CD4-positive, alpha-beta T cell treated with Interleukin-1 beta for 1 hour (primary cell): ENCODE measurements around the gene SLC16A13.
A peak's percentile ranks its signal among the peaks of the same experiment; 100 is the strongest.
"Not testable (repeated sequence)": the region's sequence is repeated elsewhere in the genome, so short reads cannot be mapped to it uniquely, and the experiment has no call there.

Experiments used
- DNase-seq, 2 donors: peaks; one replicate each; pipeline ENCODE4 v3.0.0-alpha.2; 2020 to 2022

SLC16A13 gene

DNA sequence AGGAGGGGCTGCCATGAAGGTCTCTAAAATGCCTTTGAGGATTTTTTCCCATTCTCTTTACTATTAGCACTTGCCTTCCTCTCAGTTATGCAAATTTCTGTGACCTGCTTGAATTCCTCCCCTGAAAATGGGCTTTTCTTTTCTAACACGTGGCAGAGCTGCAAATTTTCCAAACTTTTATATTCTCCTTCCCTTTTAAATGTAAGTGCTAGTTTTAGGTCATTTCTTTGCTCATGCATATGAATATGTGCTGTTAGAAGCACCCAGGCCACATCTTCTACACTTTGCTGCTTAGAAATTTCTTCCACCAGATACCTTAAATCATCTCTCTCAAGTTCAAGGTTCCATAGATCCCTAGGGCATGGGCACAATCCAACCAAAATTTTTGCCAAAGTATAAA lies 32.5 kb downstream of the SLC16A13 start:
- no peak for DNase-seq

DNA sequence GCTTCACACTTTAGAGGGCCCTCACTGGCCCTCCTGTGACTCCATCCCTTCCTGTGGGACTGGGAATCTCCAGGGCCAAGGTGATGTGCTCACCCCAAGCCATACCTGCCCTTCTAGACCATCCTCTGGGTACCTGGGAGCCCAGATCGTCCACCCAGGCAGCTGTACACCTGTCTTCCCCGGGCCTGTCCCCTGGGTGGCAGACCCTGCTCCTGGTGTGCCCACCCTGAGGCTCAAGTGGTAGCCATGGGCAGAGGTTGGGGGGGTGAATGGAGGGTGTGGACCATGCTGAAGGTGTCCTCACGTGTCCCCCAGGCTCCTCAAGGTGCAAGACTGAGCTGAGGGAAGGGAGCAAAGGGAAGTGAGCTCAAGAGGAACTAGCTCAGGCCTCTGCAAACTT lies 34.9 kb downstream of the SLC16A13 start:
- DNase-seq = no peak

- no peak for DNase-seq
Measured at GRCh38 chr17:7072406-7072805, 36.6 kb downstream of the SLC16A13 start.

DNA sequence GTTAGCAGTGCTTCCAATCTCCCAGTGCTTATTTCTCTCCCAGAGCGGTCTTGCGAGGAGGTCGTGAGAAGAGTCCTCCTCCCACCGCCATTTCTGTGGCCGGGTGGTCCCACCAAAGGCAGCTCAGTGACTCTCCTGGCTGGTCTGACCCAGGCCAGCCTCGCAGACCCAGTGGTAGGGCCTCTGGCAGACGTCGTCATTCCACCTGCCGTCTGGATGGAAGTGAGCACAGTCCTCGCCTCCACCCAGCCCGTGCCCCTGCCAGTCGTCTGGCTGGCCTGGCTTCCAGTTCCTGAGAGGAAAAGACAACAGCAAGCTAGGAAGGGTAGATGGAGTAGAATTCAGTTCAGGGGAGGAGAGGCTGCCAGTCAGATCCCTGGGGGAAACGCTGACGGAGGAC lies 39.1 kb downstream of the SLC16A13 start:
- no peak for DNase-seq

DNA sequence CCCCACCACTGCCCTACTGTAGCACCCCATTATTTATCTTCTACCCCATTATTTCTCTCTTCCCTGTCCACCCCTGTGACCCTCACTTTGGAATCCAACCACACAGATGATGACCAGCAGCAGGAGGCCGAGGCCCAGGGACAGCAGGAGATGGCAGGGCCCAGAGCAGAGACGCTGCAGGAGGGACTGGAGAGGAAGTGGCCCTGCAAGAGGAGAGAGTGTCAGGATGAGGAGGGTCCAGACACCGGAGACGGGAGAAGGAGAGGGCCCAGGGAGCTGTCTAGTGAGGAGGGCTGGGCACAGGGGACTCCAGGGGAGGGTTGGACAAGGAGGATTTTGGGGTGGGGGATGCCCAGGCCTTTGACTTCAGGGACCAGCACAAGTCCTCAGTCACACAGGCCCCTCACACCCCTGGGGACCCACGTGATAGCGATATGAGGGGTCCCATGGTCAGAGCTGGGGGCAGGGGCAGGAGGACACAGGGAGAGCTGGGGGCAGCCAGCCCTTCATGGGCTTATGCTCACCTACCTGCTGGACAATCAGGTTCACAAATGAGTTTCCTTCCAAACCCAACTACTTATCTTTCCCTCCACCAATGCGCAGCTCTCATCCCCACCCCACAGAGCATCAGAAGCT lies 42.2 kb downstream of the SLC16A13 start:
- DNase-seq = no peak

- no peak for DNase-seq
Measured at GRCh38 chr17:7078711-7079110, 42.9 kb downstream of the SLC16A13 start.

DNA sequence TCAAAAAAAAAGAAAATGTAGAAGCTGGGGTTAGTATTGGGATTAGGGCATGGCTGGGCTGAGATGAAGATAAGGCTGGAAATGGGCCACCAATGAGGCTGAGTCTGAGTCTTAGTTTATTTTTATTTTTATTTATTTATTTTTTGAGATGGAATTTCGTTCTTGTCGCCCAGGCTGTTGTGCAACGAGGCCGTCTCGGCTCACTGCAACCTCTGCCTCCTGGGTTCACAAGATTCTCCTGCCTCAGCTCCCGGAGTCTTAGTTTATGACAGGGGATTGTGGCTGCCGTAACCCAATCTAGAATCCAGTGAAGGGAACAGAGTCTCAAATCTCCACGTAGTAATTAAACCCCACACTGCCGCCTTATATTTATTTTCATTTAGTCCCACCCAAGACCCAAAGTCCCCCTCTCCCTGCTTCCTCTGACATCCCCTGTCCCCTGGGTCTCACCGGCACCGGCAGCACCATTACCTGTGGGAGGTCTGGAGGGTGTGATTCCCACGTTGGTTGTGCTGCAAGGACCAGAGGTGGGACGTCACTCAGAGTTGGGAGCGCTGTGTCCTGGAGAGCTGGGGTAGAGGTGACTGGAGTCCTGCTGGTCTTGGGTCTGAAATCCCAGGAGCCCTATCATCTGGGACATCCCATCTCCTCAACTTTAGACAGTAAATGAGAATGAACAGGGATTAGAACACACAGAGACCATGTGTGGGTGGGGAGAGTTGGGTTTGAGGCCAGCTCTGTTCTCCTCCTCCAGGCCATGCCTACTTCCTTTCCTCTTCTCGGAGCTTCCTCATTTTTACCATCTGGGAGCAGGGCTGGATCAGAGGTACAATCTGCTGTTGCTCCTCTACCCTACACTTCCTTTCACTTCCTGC lies 44.0 kb downstream of the SLC16A13 start, which contains the start of gene CLEC10A:
CLEC10A (minus strand) TSS at position 671 of the 875 bp plus-strand sequence. CDS start 1,439 bp downstream, outside the sequence.
- no peak for DNase-seq

GRCh38 chr17:7080456-7081041 lies 44.7 kb downstream of the SLC16A13 start:
- no peak for DNase-seq

DNA sequence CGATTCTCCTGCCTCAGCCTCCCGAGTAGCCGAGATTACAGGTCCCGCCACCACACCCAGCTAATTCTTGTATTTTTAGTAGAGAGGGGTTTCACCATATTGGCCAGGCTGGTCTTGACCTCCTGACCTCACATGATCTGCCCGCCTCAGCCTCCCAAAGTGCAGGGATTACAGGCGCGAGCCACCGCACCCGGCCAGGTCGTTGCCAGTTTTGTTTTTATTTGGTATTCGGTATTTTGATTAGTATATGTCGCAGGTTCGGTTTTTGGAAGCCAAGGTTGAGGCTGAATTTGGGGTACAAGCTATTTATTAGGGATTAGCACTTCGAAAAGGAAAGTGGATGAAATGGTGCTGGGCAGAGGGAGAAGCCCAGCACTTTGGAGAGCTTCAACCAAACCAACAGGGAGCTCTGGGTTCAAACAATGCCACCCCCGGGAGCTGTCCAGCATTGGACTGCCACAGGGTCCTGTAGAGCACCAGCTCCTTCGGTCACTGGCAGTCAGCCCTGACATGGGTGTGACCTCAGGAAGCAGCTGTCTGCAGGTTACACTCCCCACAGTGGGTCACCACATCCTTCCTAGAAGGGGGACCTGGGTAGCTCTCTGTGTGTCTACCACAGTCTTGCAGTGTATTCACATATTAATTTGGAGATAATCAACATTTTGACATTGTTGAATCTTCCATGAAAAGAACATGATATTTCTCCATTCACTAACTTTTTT lies 45.7 kb downstream of the SLC16A13 start:
- peak; percentile 49 to 54 for DNase-seq

DNA sequence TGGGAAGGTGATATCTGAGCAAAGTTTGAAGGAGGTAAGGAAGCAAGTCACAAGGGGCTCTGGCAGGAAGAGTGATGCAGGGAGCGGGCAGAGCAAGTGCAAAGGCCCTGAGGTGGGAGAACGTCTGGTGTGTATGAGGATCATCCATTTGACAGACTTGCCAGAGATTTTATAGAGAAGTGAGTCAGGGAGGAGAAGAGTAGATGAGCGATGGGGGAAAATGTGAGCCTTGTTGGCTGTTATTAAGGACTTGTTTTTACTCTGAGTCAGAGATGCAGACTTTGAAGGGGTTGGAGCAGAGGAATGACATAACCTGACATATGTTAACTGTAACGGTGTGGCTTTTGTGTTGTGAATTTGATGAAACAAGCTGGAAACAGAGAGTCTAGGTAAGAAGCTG lies 47.8 kb downstream of the SLC16A13 start:
- DNase-seq = no peak

GRCh38 chr17:7084088-7084487 lies 48.3 kb downstream of the SLC16A13 start:
- no peak for DNase-seq

DNA sequence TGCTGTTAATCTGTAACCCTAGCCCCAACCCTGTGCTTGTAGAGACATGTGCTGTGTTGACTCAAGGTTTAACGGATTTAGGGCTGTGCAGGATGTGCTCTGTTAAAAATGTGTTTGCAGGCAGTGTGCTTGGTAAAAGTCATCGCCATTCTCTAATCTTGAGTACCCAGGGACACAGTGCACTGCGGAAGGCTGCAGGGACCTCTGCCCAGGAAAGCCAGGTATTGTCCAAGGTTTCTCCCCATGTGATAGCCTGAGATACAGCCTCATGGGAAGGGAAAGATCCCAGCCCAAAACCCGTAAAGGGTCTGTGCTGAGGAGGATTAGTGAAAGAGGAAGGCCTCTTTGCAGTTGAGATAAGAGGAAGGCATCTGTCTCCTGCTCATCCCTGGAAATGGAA lies 52.6 kb downstream of the SLC16A13 start:
- not testable (repeated sequence) for DNase-seq

DNA sequence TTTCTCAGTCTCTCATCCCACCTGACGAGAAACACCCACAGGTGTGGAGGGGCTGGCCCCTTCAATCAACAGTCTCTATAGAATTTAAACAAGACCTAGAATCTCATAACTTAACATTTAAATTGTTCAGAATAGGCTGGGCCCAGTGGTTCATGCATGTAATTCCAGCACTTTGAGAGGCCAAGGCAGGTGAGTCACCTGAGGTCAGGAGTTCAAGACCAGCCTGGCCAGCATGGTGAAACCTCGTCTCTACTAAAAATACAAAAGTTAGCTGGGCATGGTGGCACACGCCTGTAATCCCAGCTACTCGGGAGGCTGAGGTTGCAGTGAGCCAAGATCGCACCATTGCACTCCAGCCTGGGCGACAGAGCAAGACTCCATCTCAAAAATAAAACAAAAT lies 53.8 kb downstream of the SLC16A13 start:
- not testable (repeated sequence) for DNase-seq
